PC-9 (cell line): Measurements from ENCODE around the gene MCCC2. TPM values are rescaled to one million over a fixed set of nuclear protein-coding genes. Genes with fewer than 3 reads are reported as not detected.

Experiments used
- BruUV-seq: library from RNA; stranded (reverse); fragments of 400-500 nt; replicated peaks from 2 replicates; lab custom pipeline; 2021; lab: Mats Ljungman, UMichigan
- CTCF ChIA-PET: fragments of 300-600 bp; sonication (Branson Sonifier 250); formaldehyde crosslinking; loops from one replicate; lab custom pipeline; 2022; ENCODE audit warnings: antibody characterized with exemption; lab: Charles Lee
- POLR2A ChIA-PET: fragments of 300-600 bp; sonication (Branson Sonifier 250); formaldehyde crosslinking; loops from one replicate; lab custom pipeline; 2022; ENCODE audit warnings: antibody characterized with exemption; ENCODE audit not compliant: unreplicated experiment; lab: Charles Lee
- DNase-seq, 2 experiments: peaks; one replicate each; pipeline versions ENCODE4 v3.0.0 to v3.0.0-alpha.2; 2015 to 2022; ENCODE audit warnings: mixed read lengths in 1 of 2
- H2AFZ ChIP-seq: fragments of 200-600 bp; sonication (generic); 2 replicates; pipeline ENCODE4 v1.8.1; 2017; ENCODE audit warnings: antibody characterized with exemption
- H3F3A ChIP-seq: fragments of 200-600 bp; sonication (generic); 2 replicates; pipeline ENCODE4 v1.8.1; 2017; ENCODE audit warnings: antibody characterized with exemption, mild to moderate bottlenecking, low read depth; ENCODE audit not compliant: insufficient read depth
- H3K27ac ChIP-seq: fragments of 200-600 bp; sonication (generic); 2 replicates; pipeline ENCODE4 v1.6.1; 2016; ENCODE audit warnings: mixed run types
- H3K27me3 ChIP-seq: fragments of 200-600 bp; sonication (generic); 2 replicates; pipeline ENCODE4 v1.6.1; 2016; ENCODE audit warnings: low read depth, mixed run types; ENCODE audit not compliant: insufficient read depth
- H3K36me3 ChIP-seq: fragments of 200-600 bp; sonication (generic); 2 replicates; pipeline ENCODE4 v1.6.1; 2016; ENCODE audit warnings: low read depth, mixed run types
- H3K4me1 ChIP-seq: fragments of 200-600 bp; sonication (generic); replicated peaks from 2 replicates; pipeline ENCODE4 v1.6.1; 2016; ENCODE audit warnings: mixed run types; ENCODE audit not compliant: insufficient read depth
- H3K4me2 ChIP-seq: fragments of 200-600 bp; sonication (generic); 2 replicates; pipeline ENCODE4 v1.6.1; 2017; ENCODE audit warnings: mixed run types
- H3K4me3 ChIP-seq: fragments of 200-600 bp; sonication (generic); 2 replicates; pipeline ENCODE4 v1.6.1; 2016; ENCODE audit warnings: mixed run types
- H3K79me2 ChIP-seq: fragments of 200-600 bp; sonication (generic); 2 replicates; pipeline ENCODE4 v1.6.1; 2017; ENCODE audit warnings: low read depth, mixed run types
- H3K9me2 ChIP-seq: fragments of 200-600 bp; sonication (generic); 2 replicates; pipeline ENCODE4 v1.8.1; 2017; ENCODE audit warnings: mild to moderate bottlenecking; ENCODE audit not compliant: insufficient read depth
- H3K9me3 ChIP-seq: fragments of 200-600 bp; sonication (generic); 2 replicates; pipeline ENCODE4 v1.8.1; 2016; ENCODE audit warnings: low read depth; ENCODE audit not compliant: insufficient read depth
- H4K20me1 ChIP-seq: fragments of 200-600 bp; sonication (generic); 2 replicates; pipeline ENCODE4 v1.8.1; 2017; ENCODE audit not compliant: insufficient read depth
- EZH2 ChIP-seq: fragments of 200-600 bp; sonication (generic); IDR thresholded peaks from 2 replicates; pipeline ENCODE4 v1.8.0; 2017; ENCODE audit warnings: antibody characterized with exemption, low read depth
- intact Hi-C: fragments of 100-400 bp; cut with micrococcal nuclease; formaldehyde crosslinking; loops from one replicate; pipeline ENCODE4 v1.10.0; 2022; ENCODE audit not compliant: unreplicated experiment
- total RNA-seq: library from RNA; stranded (reverse); gene quantifications from 2 replicates; pipeline ENCODE4 v1.2.3, GENCODE V29; 2021
- TF ChIP-seq, protein P1 (sequence below): fragments of 200-600 bp; sonication (generic); conservative IDR thresholded peaks from 2 replicates; pipeline ENCODE4 v1.6.1; 2017; ENCODE audit warnings: mixed run types, antibody characterized with exemption, mild to moderate bottlenecking, moderate library complexity

Gene MCCC2
- total RNA-seq, 1 experiment from 2014 or later: 87.0 TPM

DNA sequence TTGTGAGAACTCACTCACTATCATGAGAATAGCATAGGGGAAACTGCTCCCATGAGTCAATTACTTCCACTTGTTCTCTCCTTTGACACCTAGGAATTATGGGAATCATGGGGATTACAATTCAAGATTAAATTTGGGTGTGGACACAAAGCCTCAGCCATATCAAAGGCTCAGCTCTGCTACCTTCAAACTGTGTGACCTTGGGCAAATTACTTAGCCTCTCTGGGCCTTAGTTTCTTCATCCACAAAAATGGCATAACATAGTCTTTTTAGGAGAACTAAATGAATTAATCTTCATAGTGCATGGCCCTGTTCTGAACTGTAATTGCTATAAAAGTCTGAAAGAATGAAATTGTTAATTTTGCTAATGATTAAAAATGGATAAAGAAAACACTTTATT lies 113.7 kb downstream of the MCCC2 start:
- Histone ChIP-seq H3K9me2 (no peaks in the 10 kb centered on the region), H3K4me3 (no peak overlapping the region), H3K79me2 (no peaks in the 10 kb centered on the region), H3K27me3 (0 out of 2 replicates have a peak, but pooled peaks cover under 1% of the 10 kb centered on the region), H3K36me3 (no peaks in the 10 kb centered on the region), H3K27ac (no peak overlapping the region), H2AFZ (no peak overlapping the region), H3K4me2 (no peak overlapping the region), H3K4me1 (no peaks in the 10 kb centered on the region), H4K20me1 (no peaks in the 10 kb centered on the region), H3F3A (no peaks in the 10 kb centered on the region), H3K9me3 (no peaks in the 10 kb centered on the region)
- CTCF ChIA-PET: no interaction called here
- POLR2A ChIA-PET: no interaction called here
- no peak for DNase-seq
- BruUV-seq: no TSS peak
- intact Hi-C loops: no loop called here
- TF ChIP-seq, protein P1, sequence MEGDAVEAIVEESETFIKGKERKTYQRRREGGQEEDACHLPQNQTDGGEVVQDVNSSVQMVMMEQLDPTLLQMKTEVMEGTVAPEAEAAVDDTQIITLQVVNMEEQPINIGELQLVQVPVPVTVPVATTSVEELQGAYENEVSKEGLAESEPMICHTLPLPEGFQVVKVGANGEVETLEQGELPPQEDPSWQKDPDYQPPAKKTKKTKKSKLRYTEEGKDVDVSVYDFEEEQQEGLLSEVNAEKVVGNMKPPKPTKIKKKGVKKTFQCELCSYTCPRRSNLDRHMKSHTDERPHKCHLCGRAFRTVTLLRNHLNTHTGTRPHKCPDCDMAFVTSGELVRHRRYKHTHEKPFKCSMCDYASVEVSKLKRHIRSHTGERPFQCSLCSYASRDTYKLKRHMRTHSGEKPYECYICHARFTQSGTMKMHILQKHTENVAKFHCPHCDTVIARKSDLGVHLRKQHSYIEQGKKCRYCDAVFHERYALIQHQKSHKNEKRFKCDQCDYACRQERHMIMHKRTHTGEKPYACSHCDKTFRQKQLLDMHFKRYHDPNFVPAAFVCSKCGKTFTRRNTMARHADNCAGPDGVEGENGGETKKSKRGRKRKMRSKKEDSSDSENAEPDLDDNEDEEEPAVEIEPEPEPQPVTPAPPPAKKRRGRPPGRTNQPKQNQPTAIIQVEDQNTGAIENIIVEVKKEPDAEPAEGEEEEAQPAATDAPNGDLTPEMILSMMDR: no peak
- TF ChIP-seq EZH2: no peak

DNA sequence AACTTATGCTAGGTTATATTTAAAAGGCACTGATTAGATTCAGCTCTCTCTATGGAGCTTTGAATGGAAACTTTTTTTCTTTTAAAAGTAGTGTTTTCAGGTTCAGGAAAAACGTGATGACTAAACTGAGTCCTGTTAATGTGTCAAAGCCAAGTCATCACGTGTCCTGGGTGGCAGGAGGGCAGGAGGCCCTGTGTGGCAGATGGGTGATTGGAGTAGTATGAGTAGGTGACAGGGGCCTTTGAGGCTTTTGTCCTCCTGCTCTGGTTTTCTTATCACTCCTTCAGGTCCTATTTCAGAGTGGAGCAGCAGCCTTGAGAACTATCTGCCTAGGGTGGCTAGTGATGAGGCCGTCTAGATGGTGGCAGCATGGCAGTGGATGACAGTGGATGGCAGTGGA lies 114.3 kb downstream of the MCCC2 start:
- Histone ChIP-seq H4K20me1 (no peaks in the 10 kb centered on the region), H3K36me3 (no peaks in the 10 kb centered on the region), H3K9me2 (no peaks in the 10 kb centered on the region), H3K4me3 (no peak overlapping the region), H3K27ac (no peak overlapping the region), H3K4me1 (no peaks in the 10 kb centered on the region), H3K27me3 (peaks cover 7% of the 10 kb centered on the region; the same call in 1 of the 2 replicates), H3K79me2 (no peaks in the 10 kb centered on the region), H3F3A (no peaks in the 10 kb centered on the region), H3K4me2 (no peak overlapping the region), H3K9me3 (no peaks in the 10 kb centered on the region), H2AFZ (no peak overlapping the region)
- no peak for DNase-seq
- TF ChIP-seq, protein P1: no peak
- TF ChIP-seq EZH2: no peak
- no TSS peak for BruUV-seq
- ChIA-PET CTCF (no interaction called here), POLR2A (no interaction called here)
- intact Hi-C loops: no loop called here

DNA sequence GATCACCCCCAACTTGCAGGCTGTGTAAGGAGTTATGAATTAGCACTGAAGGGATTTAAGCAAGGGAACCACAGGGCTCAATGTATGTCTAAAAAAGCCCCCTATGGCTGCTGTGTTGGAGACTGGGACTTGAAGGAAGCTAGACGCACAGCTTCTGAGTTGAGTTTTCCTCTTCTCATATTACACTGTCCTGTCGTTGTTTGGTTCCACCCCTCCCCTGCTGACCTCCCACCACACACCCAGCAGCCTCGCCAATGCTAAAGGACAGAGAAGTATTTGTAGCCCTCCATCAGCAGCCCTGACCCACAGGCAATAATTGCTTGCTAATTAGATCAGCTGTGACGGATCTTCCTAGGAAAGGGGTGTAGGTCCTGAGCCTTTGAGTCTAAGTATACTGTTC lies 116.8 kb downstream of the MCCC2 start:
- ChIA-PET CTCF (interaction anchor here (0.6 kb wide), 1 partner anchor 13 kb away, joined by 3 read pairs; no protein-coding TSS in a partner anchor), POLR2A (interaction anchor here (0.5 kb wide), 1 partner anchor 37 kb away, joined by 7 read pairs; no protein-coding TSS in a partner anchor)
- Histone ChIP-seq H3K4me3 (no peak overlapping the region), H3K27me3 (peaks cover 28% of the 10 kb centered on the region), H4K20me1 (no peaks in the 10 kb centered on the region), H3F3A (no peaks in the 10 kb centered on the region), H3K4me2 (no peak overlapping the region), H3K79me2 (no peaks in the 10 kb centered on the region), H3K9me2 (no peaks in the 10 kb centered on the region), H2AFZ (no peak overlapping the region), H3K27ac (no peak overlapping the region), H3K36me3 (no peaks in the 10 kb centered on the region), H3K9me3 (no peaks in the 10 kb centered on the region), H3K4me1 (no peaks in the 10 kb centered on the region)
- intact Hi-C loops: no loop called here
- TF ChIP-seq EZH2: no peak
- TF ChIP-seq, protein P1: no peak
- no peak for DNase-seq
- BruUV-seq: no TSS peak
